ENCODE measurements around the gene ELK3.

The ELK3 gene

GRCh38 chr12:96189781-96190180 lies 4.4 kb upstream of the ELK3 start:
- Histone ChIP-seq H3K27ac (replicated peaks) (no peak overlapping the region), H3K27me3 (ENCODE audit: insufficient read depth, poor library complexity, severe bottlenecking) (peaks cover 2% of the 10 kb centered on the region), H3K4me3 (replicated peaks; ENCODE audit: insufficient read depth, low read length) (no peak overlapping the region)
- TF ChIP-seq CTCF (IDR thresholded peaks at IDR 0.05; ENCODE audit: insufficient read depth, low read length) (no peak), REST (IDR thresholded peaks at IDR 0.05; ENCODE audit: insufficient replicate concordance, low read depth) (no peak), SPI1 (IDR thresholded peaks at IDR 0.05; ENCODE audit: borderline replicate concordance, low read depth) (no peak), POLR2AphosphoS5 (IDR thresholded peaks at IDR 0.05; ENCODE audit: low read depth) (no peak), GABPA (IDR thresholded peaks at IDR 0.05; ENCODE audit: low read depth) (no peak)
- no peak for DNase-seq (ENCODE audit: low read depth in 1 of 2, low spot score in 1 of 2)

GRCh38 chr12:96190413-96191108 lies 3.6 kb upstream of the ELK3 start:
- no peak for TF ChIP-seq GABPA (IDR thresholded peaks at IDR 0.05; ENCODE audit: low read depth)
- no peak for TF ChIP-seq POLR2AphosphoS5 (IDR thresholded peaks at IDR 0.05; ENCODE audit: low read depth)
- TF ChIP-seq REST (IDR thresholded peaks at IDR 0.05; ENCODE audit: insufficient replicate concordance, low read depth) = no peak
- TF ChIP-seq SPI1 (IDR thresholded peaks at IDR 0.05; ENCODE audit: borderline replicate concordance, low read depth) = no peak
- no peak for TF ChIP-seq CTCF (IDR thresholded peaks at IDR 0.05; ENCODE audit: insufficient read depth, low read length)

GRCh38 chr12:96192926-96193573 lies 1.1 kb upstream of the ELK3 start:
- TF ChIP-seq POLR2AphosphoS5 (IDR thresholded peaks at IDR 0.05; ENCODE audit: low read depth) = no peak
- TF ChIP-seq CTCF (IDR thresholded peaks at IDR 0.05; ENCODE audit: insufficient read depth, low read length) = no peak
- no peak for TF ChIP-seq GABPA (IDR thresholded peaks at IDR 0.05; ENCODE audit: low read depth)
- no peak for TF ChIP-seq SPI1 (IDR thresholded peaks at IDR 0.05; ENCODE audit: borderline replicate concordance, low read depth)
- TF ChIP-seq REST (IDR thresholded peaks at IDR 0.05; ENCODE audit: insufficient replicate concordance, low read depth) = no peak
- no peak overlapping the region for H3K4me3 ChIP-seq (replicated peaks; ENCODE audit: insufficient read depth, low read length)
- H3K27me3 ChIP-seq (ENCODE audit: insufficient read depth, poor library complexity, severe bottlenecking) = peaks cover 2% of the 10 kb centered on the region
- no peak overlapping the region for H3K27ac ChIP-seq (replicated peaks)
- DNase-seq (ENCODE audit: low read depth in 1 of 2, low spot score in 1 of 2) = no peak

More at GRCh38 chr12:96190413-96191108, 3.6 kb upstream of the ELK3 start:
- Histone ChIP-seq H3K4me3 (replicated peaks; ENCODE audit: insufficient read depth, low read length) (no peak overlapping the region), H3K27ac (replicated peaks) (no peak overlapping the region), H3K27me3 (ENCODE audit: insufficient read depth, poor library complexity, severe bottlenecking) (peaks cover 2% of the 10 kb centered on the region)
- DNase-seq (ENCODE audit: low read depth in 1 of 2, low spot score in 1 of 2) = no peak
